ENCODE data around the gene ZNF221. TPM values are rescaled to one million over a fixed set of nuclear protein-coding genes. Genes with fewer than 3 reads are reported as not detected.

The ZNF221 gene
- polyA plus RNA-seq, 1 donor (not counting 4 experiments of a cell fraction or from before 2014, with no cell fraction given) = 1.5 TPM

DNA sequence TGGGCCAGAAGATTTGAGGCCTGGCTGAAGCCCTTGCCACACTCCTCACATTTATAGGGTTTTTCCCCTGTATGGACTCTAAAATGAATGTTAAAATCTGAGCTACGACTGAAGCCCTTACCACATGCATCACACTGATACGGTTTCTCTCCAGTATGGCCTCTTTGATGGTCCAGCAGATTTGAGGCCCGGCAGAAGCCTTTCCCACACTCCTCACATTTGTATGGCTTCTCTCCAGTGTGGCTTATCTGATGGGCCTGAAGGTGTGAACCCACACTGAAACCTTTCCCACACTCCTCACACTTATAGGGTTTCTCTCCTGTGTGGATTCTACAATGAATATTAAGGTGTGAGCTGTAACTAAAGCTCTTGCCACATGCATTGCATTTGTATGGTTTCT, 37.0 kb upstream of the ZNF221 start:
- no peaks in the 10 kb centered on the region for H4K20me1 ChIP-seq (ENCODE audit: control insufficient read depth, extremely low read depth, insufficient read depth, low read length)
- TF ChIP-seq, protein P1, sequence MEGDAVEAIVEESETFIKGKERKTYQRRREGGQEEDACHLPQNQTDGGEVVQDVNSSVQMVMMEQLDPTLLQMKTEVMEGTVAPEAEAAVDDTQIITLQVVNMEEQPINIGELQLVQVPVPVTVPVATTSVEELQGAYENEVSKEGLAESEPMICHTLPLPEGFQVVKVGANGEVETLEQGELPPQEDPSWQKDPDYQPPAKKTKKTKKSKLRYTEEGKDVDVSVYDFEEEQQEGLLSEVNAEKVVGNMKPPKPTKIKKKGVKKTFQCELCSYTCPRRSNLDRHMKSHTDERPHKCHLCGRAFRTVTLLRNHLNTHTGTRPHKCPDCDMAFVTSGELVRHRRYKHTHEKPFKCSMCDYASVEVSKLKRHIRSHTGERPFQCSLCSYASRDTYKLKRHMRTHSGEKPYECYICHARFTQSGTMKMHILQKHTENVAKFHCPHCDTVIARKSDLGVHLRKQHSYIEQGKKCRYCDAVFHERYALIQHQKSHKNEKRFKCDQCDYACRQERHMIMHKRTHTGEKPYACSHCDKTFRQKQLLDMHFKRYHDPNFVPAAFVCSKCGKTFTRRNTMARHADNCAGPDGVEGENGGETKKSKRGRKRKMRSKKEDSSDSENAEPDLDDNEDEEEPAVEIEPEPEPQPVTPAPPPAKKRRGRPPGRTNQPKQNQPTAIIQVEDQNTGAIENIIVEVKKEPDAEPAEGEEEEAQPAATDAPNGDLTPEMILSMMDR (optimal IDR thresholded peaks at IDR 0.05 in 1 of 3, IDR thresholded peaks at IDR 0.05 in 1 of 3, conservative IDR thresholded peaks at IDR 0.05 in 1 of 3; ENCODE audit: extremely low read depth in 1 of 3, insufficient read depth in 2 of 3, low read length in 3 of 3) = no peak
- no peak for TF ChIP-seq EZH2 (IDR thresholded peaks at IDR 0.05; ENCODE audit: low read length)
- H3K4me1 ChIP-seq (ENCODE audit: control insufficient read depth, extremely low read depth, insufficient read depth, low read length) = no peaks in the 10 kb centered on the region
- H3K9me1 ChIP-seq (ENCODE audit: control insufficient read depth, extremely low read depth, insufficient read depth, low read length) = no peaks in the 10 kb centered on the region
- H3K79me2 ChIP-seq (ENCODE audit: control insufficient read depth, insufficient read depth, low read length) = no peaks in the 10 kb centered on the region
- dilution Hi-C loops (cut with MboI; ENCODE audit: extremely low pct_ligation_motif_present, low sequenced_read_pairs) = no loop called here
- H3K4me3 ChIP-seq (ENCODE audit: control insufficient read depth in 2 of 3, extremely low read depth in 1 of 3, insufficient read depth in 2 of 3, low read depth in 1 of 3, low read length in 3 of 3) = no peak overlapping the region
- H3K27ac ChIP-seq (ENCODE audit: control insufficient read depth, insufficient read depth, low read length) = no peak overlapping the region
- H3K27me3 ChIP-seq (ENCODE audit: control insufficient read depth, extremely low read depth, insufficient read depth, low read length) = no peaks in the 10 kb centered on the region
- H3K4me2 ChIP-seq (ENCODE audit: control insufficient read depth, extremely low read depth, insufficient read depth, low read depth, low read length) = no peak overlapping the region
- H2AFZ ChIP-seq (ENCODE audit: control insufficient read depth, low read length) = no peak overlapping the region
- peaks cover 30 to 36% of the 10 kb centered on the region in 2 experiments for H3K36me3 ChIP-seq (ENCODE audit: control insufficient read depth in 2 of 2, extremely low read depth in 1 of 2, insufficient read depth in 2 of 2, low read length in 2 of 2)
- H3K9me3 ChIP-seq (ENCODE audit: control insufficient read depth, low read depth, low read length) = peaks cover 22% of the 10 kb centered on the region
- DNase-seq (ENCODE audit: low read depth, low spot score) (no peak), FAIRE-seq (no peak)
- no peak overlapping the region for H3K9ac ChIP-seq (ENCODE audit: control insufficient read depth, extremely low read depth, insufficient read depth, low read length)

DNA sequence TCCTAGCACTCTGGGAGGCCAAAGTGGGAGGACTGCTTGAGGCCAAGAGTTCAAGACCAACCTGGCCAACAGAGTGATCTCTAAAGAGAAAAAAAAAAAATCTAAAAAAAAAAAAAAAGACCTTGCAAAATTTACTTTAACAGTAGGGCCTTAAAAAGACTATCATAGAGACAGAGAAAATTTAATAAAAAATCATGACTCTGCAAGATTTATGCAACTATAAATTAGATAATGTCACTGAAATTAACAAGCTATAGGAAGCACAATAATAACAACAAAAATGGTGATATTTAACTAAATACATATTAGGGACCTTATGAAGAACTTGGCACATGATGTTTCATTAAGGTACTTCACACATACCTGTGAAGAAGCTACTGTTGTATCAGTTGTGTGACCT, 27.2 kb upstream of the ZNF221 start:
- dilution Hi-C loops (cut with MboI; ENCODE audit: extremely low pct_ligation_motif_present, low sequenced_read_pairs) = no loop called here
- DNase-seq (ENCODE audit: low read depth, low spot score) (no peak), FAIRE-seq (no peak)
- no peak overlapping the region for H3K9ac ChIP-seq (ENCODE audit: control insufficient read depth, extremely low read depth, insufficient read depth, low read length)
- H3K9me3 ChIP-seq (ENCODE audit: control insufficient read depth, low read depth, low read length) = no peaks in the 10 kb centered on the region
- H3K27ac ChIP-seq (ENCODE audit: control insufficient read depth, insufficient read depth, low read length) = no peak overlapping the region
- H3K4me3 ChIP-seq (ENCODE audit: control insufficient read depth in 2 of 3, extremely low read depth in 1 of 3, insufficient read depth in 2 of 3, low read depth in 1 of 3, low read length in 3 of 3) = no peak overlapping the region
- peaks cover 3 to 24% of the 10 kb centered on the region in 2 experiments for H3K36me3 ChIP-seq (ENCODE audit: control insufficient read depth in 2 of 2, extremely low read depth in 1 of 2, insufficient read depth in 2 of 2, low read length in 2 of 2)
- H4K20me1 ChIP-seq (ENCODE audit: control insufficient read depth, extremely low read depth, insufficient read depth, low read length) = no peaks in the 10 kb centered on the region
- no peak overlapping the region for H3K4me2 ChIP-seq (ENCODE audit: control insufficient read depth, extremely low read depth, insufficient read depth, low read depth, low read length)
- TF ChIP-seq, protein P1 (optimal IDR thresholded peaks at IDR 0.05 in 1 of 3, IDR thresholded peaks at IDR 0.05 in 1 of 3, conservative IDR thresholded peaks at IDR 0.05 in 1 of 3; ENCODE audit: extremely low read depth in 1 of 3, insufficient read depth in 2 of 3, low read length in 3 of 3) = no peak
- TF ChIP-seq EZH2 (IDR thresholded peaks at IDR 0.05; ENCODE audit: low read length) = no peak
- no peaks in the 10 kb centered on the region for H3K9me1 ChIP-seq (ENCODE audit: control insufficient read depth, extremely low read depth, insufficient read depth, low read length)
- H2AFZ ChIP-seq (ENCODE audit: control insufficient read depth, low read length) = no peak overlapping the region
- no peaks in the 10 kb centered on the region for H3K27me3 ChIP-seq (ENCODE audit: control insufficient read depth, extremely low read depth, insufficient read depth, low read length)
- H3K4me1 ChIP-seq (ENCODE audit: control insufficient read depth, extremely low read depth, insufficient read depth, low read length) = no peaks in the 10 kb centered on the region
- no peaks in the 10 kb centered on the region for H3K79me2 ChIP-seq (ENCODE audit: control insufficient read depth, insufficient read depth, low read length)

All from keratinocyte (primary cell).